NT2/D1 (cell line): ENCODE measurements around the gene PRPF6.
"Not testable (repeated sequence)": the region's sequence is repeated elsewhere in the genome, so short reads cannot be mapped to it uniquely, and the experiment has no call there.

Experiments
- SUZ12 ChIP-seq: IDR thresholded peaks from 2 replicates; pipeline ENCODE4 v1.6.1; 2011; ENCODE audit not compliant: insufficient read length, insufficient read depth; ENCODE audit errors: extremely low read depth
- YY1 ChIP-seq: IDR thresholded peaks from 2 replicates; pipeline ENCODE4 v1.6.1; 2011; ENCODE audit not compliant: insufficient read length, insufficient read depth
- ZNF274 ChIP-seq: IDR thresholded peaks from 2 replicates; pipeline ENCODE4 v1.6.1; 2011; ENCODE audit warnings: mild to moderate bottlenecking, low read depth, low read length

- TF ChIP-seq SUZ12, ZNF274, YY1: not testable (repeated sequence)
Observed at GRCh38 chr20:64012385-64013154, 31.6 kb downstream of the PRPF6 start.
